ENCODE data around the gene TAP2.

DNA sequence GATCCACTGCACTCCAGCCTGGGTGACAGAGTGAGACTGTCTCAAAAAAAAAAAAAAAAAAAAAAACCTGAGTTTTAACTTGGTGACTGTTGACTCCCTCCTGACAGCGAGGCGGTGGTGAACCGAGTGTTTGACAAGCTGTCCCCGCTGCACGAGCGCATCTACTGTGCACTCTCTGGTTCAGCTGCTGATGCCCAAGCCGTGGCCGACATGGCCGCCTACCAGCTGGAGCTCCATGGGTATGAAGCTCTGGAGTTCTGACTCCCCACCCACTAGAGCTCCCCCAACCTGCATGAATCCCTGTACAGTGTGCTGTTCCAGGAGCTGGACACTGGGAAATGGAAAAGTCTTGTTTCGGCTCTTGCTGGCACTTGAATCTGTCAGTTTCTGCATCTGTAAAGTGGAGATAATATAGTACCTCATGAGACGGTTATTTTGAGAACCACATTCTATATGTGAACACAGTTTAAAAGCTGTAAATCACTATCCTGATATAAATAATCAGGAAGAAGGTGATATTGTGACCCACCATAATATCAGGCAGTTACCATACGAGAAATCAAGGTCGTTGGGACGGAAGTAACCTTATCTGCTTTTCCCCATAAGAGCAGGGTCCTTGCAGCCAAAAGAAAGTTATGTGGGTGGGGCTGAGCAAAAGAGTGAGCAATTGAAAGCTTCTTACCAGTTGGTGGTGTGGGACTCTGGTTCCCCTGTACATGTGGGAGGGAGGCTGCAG, 18.8 kb upstream of the TAP2 start:
- no peak for TF ChIP-seq POLR2AphosphoS5 (IDR thresholded peaks at IDR 0.05; ENCODE audit: low read depth, low read length)
- TF ChIP-seq TAF1 (IDR thresholded peaks at IDR 0.05; ENCODE audit: borderline replicate concordance, insufficient read depth, low read length): no peak
- TF ChIP-seq SIN3A (IDR thresholded peaks at IDR 0.05; ENCODE audit: borderline replicate concordance, insufficient read depth, low read length): no peak
- TF ChIP-seq, protein P1, sequence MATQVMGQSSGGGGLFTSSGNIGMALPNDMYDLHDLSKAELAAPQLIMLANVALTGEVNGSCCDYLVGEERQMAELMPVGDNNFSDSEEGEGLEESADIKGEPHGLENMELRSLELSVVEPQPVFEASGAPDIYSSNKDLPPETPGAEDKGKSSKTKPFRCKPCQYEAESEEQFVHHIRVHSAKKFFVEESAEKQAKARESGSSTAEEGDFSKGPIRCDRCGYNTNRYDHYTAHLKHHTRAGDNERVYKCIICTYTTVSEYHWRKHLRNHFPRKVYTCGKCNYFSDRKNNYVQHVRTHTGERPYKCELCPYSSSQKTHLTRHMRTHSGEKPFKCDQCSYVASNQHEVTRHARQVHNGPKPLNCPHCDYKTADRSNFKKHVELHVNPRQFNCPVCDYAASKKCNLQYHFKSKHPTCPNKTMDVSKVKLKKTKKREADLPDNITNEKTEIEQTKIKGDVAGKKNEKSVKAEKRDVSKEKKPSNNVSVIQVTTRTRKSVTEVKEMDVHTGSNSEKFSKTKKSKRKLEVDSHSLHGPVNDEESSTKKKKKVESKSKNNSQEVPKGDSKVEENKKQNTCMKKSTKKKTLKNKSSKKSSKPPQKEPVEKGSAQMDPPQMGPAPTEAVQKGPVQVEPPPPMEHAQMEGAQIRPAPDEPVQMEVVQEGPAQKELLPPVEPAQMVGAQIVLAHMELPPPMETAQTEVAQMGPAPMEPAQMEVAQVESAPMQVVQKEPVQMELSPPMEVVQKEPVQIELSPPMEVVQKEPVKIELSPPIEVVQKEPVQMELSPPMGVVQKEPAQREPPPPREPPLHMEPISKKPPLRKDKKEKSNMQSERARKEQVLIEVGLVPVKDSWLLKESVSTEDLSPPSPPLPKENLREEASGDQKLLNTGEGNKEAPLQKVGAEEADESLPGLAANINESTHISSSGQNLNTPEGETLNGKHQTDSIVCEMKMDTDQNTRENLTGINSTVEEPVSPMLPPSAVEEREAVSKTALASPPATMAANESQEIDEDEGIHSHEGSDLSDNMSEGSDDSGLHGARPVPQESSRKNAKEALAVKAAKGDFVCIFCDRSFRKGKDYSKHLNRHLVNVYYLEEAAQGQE (IDR thresholded peaks at IDR 0.05; ENCODE audit: insufficient read depth in 1 of 2, low read depth in 2 of 2, low read length in 2 of 2): no peak

Measured in PFSK-1 (cell line).